Smooth muscle cell (in vitro differentiated cells): ENCODE measurements around the gene TRERF1. TPM values are rescaled to one million over a fixed set of nuclear protein-coding genes. Genes with fewer than 3 reads are reported as not detected.
A peak's percentile ranks its signal among the peaks of the same experiment; 100 is the strongest.

ENCODE experiments used
- DNase-seq: peaks from one replicate; lab custom pipeline; 2025; ENCODE audit not compliant: unreplicated experiment; lab: John Stamatoyannopoulos, UW
- H2AFZ ChIP-seq: fragments of 200-600 bp; sonication (generic); 2 replicates; pipeline ENCODE4 v1.6.0; 2016; ENCODE audit warnings: antibody characterized with exemption, low read depth, mild to moderate bottlenecking
- H3F3A ChIP-seq: fragments of 200-600 bp; sonication (generic); 2 replicates; pipeline ENCODE4 v1.6.0; 2017; ENCODE audit warnings: antibody characterized with exemption, low read depth
- H3K27ac ChIP-seq: fragments of 200-600 bp; sonication (generic); 2 replicates; pipeline ENCODE4 v1.5.1; 2016; ENCODE audit warnings: low read depth, mild to moderate bottlenecking
- H3K27me3 ChIP-seq: fragments of 200-600 bp; sonication (generic); 2 replicates; pipeline ENCODE4 v1.6.1; 2016; ENCODE audit warnings: low read depth, mild to moderate bottlenecking
- H3K36me3 ChIP-seq: fragments of 200-600 bp; sonication (generic); 2 replicates; pipeline ENCODE4 v1.5.1; 2016; ENCODE audit warnings: low read depth
- H3K4me1 ChIP-seq: fragments of 200-600 bp; sonication (generic); 2 replicates; pipeline ENCODE4 v1.5.1; 2016; ENCODE audit warnings: low read depth
- H3K4me2 ChIP-seq: fragments of 200-600 bp; sonication (generic); 2 replicates; pipeline ENCODE4 v1.6.0; 2016; ENCODE audit warnings: mild to moderate bottlenecking
- H3K4me3 ChIP-seq: fragments of 200-600 bp; sonication (generic); 2 replicates; pipeline ENCODE4 v1.5.1; 2016; ENCODE audit warnings: mild to moderate bottlenecking
- H3K79me2 ChIP-seq: fragments of 200-600 bp; sonication (generic); 2 replicates; pipeline ENCODE4 v1.6.0; 2016; ENCODE audit warnings: low read depth, mild to moderate bottlenecking
- H3K9ac ChIP-seq: fragments of 200-600 bp; sonication (generic); 2 replicates; pipeline ENCODE4 v1.6.0; 2016; ENCODE audit warnings: low read depth
- H3K9me3 ChIP-seq: fragments of 200-600 bp; sonication (generic); replicated peaks from 2 replicates; pipeline ENCODE4 v1.5.1; 2016; ENCODE audit warnings: low read depth
- H4K20me1 ChIP-seq: fragments of 200-600 bp; sonication (generic); 2 replicates; pipeline ENCODE4 v1.6.0; 2016; ENCODE audit warnings: low read depth
- CTCF ChIP-seq: fragments of 200-600 bp; sonication (generic); IDR thresholded peaks from 2 replicates; pipeline ENCODE4 v1.5.1; 2017; ENCODE audit warnings: borderline replicate concordance, mild to moderate bottlenecking, antibody characterized with exemption; ENCODE audit not compliant: insufficient read depth, poor library complexity, severe bottlenecking
- WGBS: methylation state at CpG from one replicate; pipeline ENCODE4 v1.1.7; 2016; ENCODE audit warnings: low lambda C conversion rate; 5-methylcytosine and 5-hydroxymethylcytosine counted together
- polyA plus RNA-seq: library from polyadenylated mRNA; unstranded; fragments of >200 nt; fragmentation: Nextera tagmentation; extraction: Ambion mirVana; gene quantifications from 2 replicates; pipeline ENCODE4 v1.2.1, GENCODE V29; 2016
- total RNA-seq: library from RNA; depleted of rRNA; stranded (reverse); fragments of >200 nt; gene quantifications from 2 replicates; pipeline ENCODE4 v1.2.3, GENCODE V29; 2014

Gene TRERF1
- total and polyA plus RNA-seq, 2 experiments from 2014 or later = 3.5 to 5.3 TPM

DNA sequence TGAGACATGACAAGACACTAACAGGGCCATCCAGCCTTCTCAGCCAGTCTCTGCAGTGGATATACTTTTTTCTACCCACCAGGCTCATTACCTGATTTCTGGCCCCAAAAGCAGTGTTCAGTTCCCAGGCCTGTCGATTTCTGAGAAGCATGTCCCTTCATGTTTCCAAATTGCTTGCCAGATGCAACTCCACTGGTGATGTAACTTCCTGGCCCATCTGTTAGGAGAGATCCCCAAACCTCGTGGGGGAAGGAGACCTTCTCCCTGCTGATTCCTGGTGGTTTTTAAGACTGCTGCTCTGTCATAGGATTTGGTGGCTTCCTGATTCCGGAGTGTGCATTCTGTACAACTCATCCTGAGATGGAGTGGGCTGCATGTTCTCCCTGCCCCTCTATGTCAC is 202.4 kb downstream of the TRERF1 start:
- no peak for TF ChIP-seq CTCF
- H3K27me3 ChIP-seq = no peaks in the 10 kb centered on the region
- H4K20me1 ChIP-seq = no peaks in the 10 kb centered on the region
- peaks cover 4% of the 10 kb centered on the region for H3K4me1 ChIP-seq
- H3F3A ChIP-seq = no peaks in the 10 kb centered on the region
- DNase-seq = no peak
- no peak overlapping the region for H3K4me2 ChIP-seq
- H3K36me3 ChIP-seq = no peaks in the 10 kb centered on the region
- no peaks in the 10 kb centered on the region for H3K9me3 ChIP-seq
- H3K79me2 ChIP-seq = no peaks in the 10 kb centered on the region
- H2AFZ ChIP-seq = no peak overlapping the region
- WGBS = 74% methylated on average over 3 of the region's 3 CpGs
- H3K27ac ChIP-seq = no peak overlapping the region
- no peak overlapping the region for H3K4me3 ChIP-seq
- no peak overlapping the region for H3K9ac ChIP-seq

DNA sequence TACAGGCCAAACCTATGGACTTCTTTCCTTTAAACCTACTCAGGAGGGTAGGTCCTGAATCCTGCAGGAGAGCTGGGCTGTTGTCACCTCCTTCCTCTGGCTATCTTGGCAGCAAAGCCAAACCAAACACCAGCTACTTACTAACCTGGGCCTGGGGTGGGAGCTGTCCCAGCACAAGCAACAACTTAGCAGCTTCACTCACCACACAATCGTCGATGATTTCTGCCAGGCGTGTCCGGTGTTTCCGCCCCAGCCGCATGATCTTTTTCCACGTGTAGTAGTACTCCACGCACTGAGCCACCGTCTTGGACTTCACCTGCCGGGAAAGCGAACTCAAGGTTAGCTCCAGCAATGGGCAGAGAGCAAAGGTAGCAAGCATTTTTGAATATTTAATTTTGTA is 208.7 kb downstream of the TRERF1 start:
- no peak for DNase-seq
- H3K9me3 ChIP-seq = no peaks in the 10 kb centered on the region
- H3K9ac ChIP-seq = no peak overlapping the region
- no peaks in the 10 kb centered on the region for H3K27me3 ChIP-seq
- H3K4me2 ChIP-seq = no peak overlapping the region
- H3K4me3 ChIP-seq = no peak overlapping the region
- no peaks in the 10 kb centered on the region for H3K79me2 ChIP-seq
- no peaks in the 10 kb centered on the region for H3F3A ChIP-seq
- H3K4me1 ChIP-seq = no peaks in the 10 kb centered on the region
- 95% methylated on average over 11 of the region's 11 CpGs for WGBS
- H2AFZ ChIP-seq = no peak overlapping the region
- H3K36me3 ChIP-seq = no peaks in the 10 kb centered on the region
- H3K27ac ChIP-seq = no peak overlapping the region
- TF ChIP-seq CTCF = no peak
- H4K20me1 ChIP-seq = no peaks in the 10 kb centered on the region

- DNase-seq = no peak
- Histone ChIP-seq H3F3A (no peaks in the 10 kb centered on the region), H3K27me3 (no peaks in the 10 kb centered on the region), H3K36me3 (no peaks in the 10 kb centered on the region), H3K79me2 (no peaks in the 10 kb centered on the region), H3K9ac (no peak overlapping the region), H3K4me1 (no peaks in the 10 kb centered on the region), H3K27ac (no peak overlapping the region), H3K4me3 (no peak overlapping the region), H2AFZ (no peak overlapping the region), H3K9me3 (no peaks in the 10 kb centered on the region), H3K4me2 (no peak overlapping the region), H4K20me1 (no peaks in the 10 kb centered on the region)
- TF ChIP-seq CTCF = no peak
- WGBS = 71% methylated on average over 5 of the region's 5 CpGs
Observed at GRCh38 chr6:42241915-42242314, 209.8 kb downstream of the TRERF1 start.

DNA sequence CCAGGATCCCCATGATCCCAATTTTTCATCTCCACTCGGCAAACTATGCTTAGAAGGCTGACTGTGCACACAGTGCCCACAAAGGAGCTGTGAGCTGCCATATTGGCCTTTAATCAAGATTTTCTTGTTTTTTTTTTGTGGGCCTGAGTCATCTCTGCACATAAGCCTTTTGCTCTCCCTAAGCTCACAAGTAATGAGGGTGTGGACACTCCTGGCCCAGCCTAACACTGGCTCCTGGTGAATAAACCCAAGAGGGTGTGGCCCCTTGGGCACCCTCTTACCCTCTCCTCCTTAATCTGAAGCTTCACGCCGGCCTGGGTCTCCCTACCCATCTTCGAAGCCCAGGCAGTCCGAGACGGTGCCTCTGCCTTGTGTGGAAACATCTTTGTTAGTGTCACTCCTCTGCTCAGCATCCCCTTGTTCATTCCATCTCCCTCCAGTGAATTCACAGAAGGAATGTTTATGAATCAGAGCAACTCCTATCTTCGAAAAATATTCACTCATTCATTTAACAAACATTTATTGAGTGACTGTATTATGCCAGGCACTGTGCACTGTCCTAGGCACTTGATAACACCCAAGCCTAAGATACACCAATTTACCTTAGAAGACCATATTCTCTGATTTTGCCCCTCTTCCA is 211.9 kb downstream of the TRERF1 start:
- H4K20me1 ChIP-seq = no peaks in the 10 kb centered on the region
- H3K4me3 ChIP-seq = no peak overlapping the region
- no peak overlapping the region for H3K9ac ChIP-seq
- TF ChIP-seq CTCF = no peak
- no peaks in the 10 kb centered on the region for H3K9me3 ChIP-seq
- no peak overlapping the region for H2AFZ ChIP-seq
- no peak overlapping the region for H3K4me2 ChIP-seq
- no peaks in the 10 kb centered on the region for H3K79me2 ChIP-seq
- WGBS = 89% methylated on average over 7 of the region's 7 CpGs
- no peaks in the 10 kb centered on the region for H3F3A ChIP-seq
- no peaks in the 10 kb centered on the region for H3K4me1 ChIP-seq
- H3K36me3 ChIP-seq = no peaks in the 10 kb centered on the region
- no peak for DNase-seq
- H3K27me3 ChIP-seq = no peaks in the 10 kb centered on the region
- H3K27ac ChIP-seq = peak overlapping the region; percentile 39
